Glomerular visceral epithelial cell (primary cell): Measurements from ENCODE around the gene SRPK2.

Experiments
- DNase-seq: peaks from one replicate; pipeline ENCODE4 v3.0.0-alpha.2; 2016; ENCODE audit errors: extremely low spot score

The SRPK2 gene

GRCh38 chr7:105224884-105225651 is 163.7 kb downstream of the SRPK2 start:
- peak; percentile 84 for DNase-seq

DNA sequence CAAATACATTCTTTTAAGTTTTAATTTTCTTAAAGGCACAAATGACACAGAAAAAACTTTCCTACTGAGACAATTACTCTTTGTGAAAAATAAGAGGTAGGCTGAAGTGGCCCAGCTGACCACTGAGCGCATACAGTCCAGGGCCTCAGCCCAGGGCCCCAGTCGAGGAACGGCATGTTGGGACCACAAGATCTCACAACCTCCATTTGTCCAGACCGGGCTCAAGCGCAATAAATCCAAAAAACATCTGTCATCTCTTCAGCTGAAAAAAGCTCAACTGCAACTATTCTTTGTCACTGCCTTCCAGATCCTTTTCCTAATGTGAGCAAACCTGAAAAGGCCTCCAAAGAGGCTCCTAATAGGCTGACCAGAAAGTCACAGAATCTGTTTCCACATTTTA is 165.8 kb downstream of the SRPK2 start:
- no peak for DNase-seq

GRCh38 chr7:105219771-105220160 is 169.0 kb downstream of the SRPK2 start:
- peak; percentile 44 for DNase-seq

GRCh38 chr7:105218939-105219770 is 169.6 kb downstream of the SRPK2 start:
- no peak for DNase-seq

- DNase-seq: peak; percentile 26
Observed at GRCh38 chr7:105218215-105218614, 170.5 kb downstream of the SRPK2 start.

DNA sequence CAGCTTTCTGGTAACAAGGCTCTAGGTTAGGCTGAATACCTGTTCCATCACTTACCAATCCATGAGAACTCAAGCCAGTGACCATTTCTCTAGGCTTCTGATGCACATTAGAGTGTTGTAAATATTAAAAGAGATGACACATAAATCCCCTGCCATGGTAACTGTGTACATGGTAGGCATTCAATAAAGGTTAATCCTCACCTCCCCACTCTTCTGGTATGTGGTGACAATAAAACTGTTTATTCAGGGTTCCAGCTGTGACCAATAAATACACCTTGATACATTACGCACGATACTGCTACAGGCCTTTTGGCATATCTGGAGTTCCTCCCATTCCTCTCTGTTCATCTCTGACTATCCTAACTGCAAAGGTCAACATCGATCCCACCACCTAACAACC is 171.9 kb downstream of the SRPK2 start:
- no peak for DNase-seq

GRCh38 chr7:105215821-105216220 is 172.9 kb downstream of the SRPK2 start:
- DNase-seq: no peak

DNA sequence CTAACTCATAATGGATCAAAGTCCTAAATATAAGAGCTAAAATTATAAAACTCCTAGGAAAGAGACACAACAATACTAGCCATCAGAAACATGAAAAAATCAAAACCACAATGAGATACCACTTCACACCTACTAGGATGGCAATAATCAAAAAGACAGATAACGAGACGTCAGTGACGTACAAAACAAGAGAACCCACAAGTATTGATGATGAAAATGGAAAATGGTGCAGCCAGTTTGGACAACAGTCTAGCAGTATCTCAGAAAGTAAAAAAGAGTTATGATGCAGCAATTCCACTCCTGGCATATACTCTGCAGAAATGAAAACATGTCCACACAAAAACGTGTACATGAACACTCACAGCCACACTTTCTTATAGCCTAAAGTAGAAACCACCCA is 173.5 kb downstream of the SRPK2 start:
- no peak for DNase-seq

GRCh38 chr7:105213611-105214010 is 175.1 kb downstream of the SRPK2 start:
- DNase-seq: no peak

- DNase-seq: no peak
Observed at GRCh38 chr7:105212212-105212611, 176.5 kb downstream of the SRPK2 start.

- DNase-seq: peak; percentile 15
Observed at GRCh38 chr7:105210721-105211205, 178.0 kb downstream of the SRPK2 start.

DNA sequence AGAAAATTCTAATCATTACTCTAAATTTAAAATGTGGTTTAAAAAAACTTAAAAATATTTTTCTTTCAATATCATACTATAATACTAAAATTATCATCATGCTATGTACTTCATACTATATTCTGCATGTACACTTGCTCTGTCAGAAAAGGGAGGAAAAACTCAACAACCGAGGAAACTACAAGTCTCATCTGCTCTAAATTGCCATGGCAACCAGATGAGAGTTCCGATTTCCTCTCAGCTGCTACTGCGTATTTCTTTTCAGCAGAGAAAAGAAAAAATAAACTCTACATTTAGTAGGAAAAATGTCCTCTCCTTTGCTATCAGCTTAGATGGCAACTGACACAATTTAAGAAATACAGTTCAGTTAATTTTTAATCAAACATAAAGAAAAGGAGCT is 178.9 kb downstream of the SRPK2 start:
- DNase-seq: no peak

- DNase-seq: no peak
Observed at GRCh38 chr7:105209433-105209832, 179.3 kb downstream of the SRPK2 start.

- DNase-seq: no peak
Observed at GRCh38 chr7:105206985-105207384, 181.7 kb downstream of the SRPK2 start.

DNA sequence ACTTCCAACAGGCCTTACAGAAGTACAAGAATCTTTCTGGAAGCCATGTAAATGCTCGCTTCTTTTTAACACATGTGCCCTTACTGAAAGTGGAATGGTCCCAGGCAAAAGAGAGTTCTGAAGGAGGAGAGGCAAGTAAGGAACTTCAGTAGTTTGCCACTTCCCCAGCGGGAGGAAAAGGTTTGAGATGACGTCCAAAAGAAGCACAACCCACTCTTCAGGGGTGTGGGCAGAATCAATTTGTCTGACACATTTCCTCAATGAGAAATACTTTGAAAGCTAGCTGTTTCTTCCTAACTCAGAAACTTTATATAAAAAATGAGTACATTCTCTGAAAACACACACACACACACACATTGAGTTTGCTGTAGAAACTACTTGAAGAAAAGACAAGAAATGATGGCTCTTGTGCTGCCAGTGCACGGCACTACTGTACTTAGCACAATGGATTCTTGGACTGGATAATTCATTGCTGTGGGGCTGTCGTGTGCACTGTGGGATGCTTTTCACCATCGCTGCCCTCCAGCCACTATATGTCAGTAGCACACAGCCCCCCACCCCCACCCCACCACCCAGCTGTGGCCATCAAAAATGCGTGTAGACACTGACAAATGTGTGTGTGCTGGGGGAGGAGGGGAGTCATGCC is 183.0 kb downstream of the SRPK2 start:
- DNase-seq: no peak

DNA sequence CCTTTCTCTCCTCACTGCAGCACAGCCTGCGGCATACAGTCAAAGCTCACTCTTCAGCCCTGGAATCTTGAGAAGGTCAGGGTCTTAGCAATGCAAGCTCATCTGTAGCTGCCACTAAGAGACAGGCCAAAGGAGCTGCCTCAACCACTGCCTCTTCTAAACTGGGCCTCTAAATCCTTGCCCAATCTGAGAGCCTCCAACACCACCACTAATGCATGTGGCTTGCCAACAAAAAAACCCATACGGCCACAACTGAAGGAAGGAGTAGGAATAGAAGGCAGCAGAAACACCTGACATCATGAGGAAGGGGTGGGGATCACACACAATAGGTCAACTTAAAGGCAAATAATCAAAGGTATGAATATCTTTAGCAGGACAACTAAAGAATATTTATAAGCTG is 183.8 kb downstream of the SRPK2 start:
- DNase-seq: no peak

GRCh38 chr7:105204520-105204919 is 184.2 kb downstream of the SRPK2 start:
- no peak for DNase-seq

- no peak for DNase-seq
Observed at GRCh38 chr7:105202616-105203015, 186.1 kb downstream of the SRPK2 start.

DNA sequence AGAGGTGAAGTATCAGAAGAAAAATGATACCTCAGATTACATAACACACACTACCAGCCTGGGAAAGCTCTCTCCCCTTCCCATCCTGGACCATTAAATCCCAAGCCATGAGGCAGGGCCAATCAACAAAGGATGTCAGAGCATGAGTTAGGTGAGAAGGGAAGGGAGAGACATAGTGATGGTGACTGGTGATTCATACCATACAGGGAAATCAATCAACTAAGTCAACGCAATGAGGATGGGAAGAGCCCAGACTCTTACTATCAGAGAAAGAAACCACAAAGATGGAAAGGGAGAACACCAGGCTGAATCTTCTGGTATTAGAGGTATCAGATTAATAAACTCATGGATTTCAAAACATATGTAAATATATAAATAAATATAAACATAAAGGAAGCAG is 189.3 kb downstream of the SRPK2 start:
- no peak for DNase-seq

DNA sequence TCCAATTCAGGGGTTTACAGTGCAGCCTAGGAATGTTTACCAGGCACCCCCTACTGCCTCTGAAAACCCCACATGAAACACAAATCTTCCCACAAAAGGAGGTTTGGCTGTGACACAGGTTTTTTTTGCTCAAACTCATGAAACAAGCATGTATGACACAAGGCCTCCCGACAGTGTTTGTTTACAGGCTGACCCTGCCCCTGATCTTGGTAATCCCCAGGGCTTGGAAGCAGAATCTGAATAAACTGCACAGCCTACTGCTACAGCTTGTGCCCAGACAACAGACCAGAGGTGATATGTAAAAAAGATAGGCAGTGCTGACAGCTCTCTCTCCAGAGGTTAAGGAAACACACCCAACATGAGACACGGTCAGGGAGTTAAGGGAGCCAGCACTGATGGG is 190.5 kb downstream of the SRPK2 start:
- peak; percentile 62 for DNase-seq

GRCh38 chr7:105196473-105196872 is 192.2 kb downstream of the SRPK2 start:
- DNase-seq: no peak

DNA sequence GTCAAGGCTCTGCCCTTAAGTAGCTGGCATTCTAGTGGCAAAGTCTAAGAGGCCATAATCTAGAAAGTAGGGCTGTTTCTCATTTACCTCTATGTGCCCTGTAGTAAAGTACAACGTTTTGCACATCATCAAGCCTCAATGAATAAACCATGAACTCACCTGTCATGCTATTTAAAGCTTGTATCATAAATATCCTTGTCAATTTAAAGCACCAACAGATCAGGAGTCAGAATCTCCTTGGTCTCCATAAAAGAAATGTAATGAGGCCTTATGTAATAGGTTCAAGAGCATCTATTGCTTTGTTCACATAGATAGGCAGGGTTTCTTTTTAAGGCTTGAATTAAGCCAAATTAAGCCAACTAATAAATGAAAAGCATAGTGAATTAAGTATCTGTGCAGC is 192.8 kb downstream of the SRPK2 start:
- no peak for DNase-seq
